SW480 (cell line): Measurements from ENCODE around the gene GLIS2.

Experiments
- DNase-seq: peaks from one replicate; pipeline ENCODE4 v3.0.0-alpha.2; 2016; ENCODE audit warnings: low spot score

GLIS2 gene

DNA sequence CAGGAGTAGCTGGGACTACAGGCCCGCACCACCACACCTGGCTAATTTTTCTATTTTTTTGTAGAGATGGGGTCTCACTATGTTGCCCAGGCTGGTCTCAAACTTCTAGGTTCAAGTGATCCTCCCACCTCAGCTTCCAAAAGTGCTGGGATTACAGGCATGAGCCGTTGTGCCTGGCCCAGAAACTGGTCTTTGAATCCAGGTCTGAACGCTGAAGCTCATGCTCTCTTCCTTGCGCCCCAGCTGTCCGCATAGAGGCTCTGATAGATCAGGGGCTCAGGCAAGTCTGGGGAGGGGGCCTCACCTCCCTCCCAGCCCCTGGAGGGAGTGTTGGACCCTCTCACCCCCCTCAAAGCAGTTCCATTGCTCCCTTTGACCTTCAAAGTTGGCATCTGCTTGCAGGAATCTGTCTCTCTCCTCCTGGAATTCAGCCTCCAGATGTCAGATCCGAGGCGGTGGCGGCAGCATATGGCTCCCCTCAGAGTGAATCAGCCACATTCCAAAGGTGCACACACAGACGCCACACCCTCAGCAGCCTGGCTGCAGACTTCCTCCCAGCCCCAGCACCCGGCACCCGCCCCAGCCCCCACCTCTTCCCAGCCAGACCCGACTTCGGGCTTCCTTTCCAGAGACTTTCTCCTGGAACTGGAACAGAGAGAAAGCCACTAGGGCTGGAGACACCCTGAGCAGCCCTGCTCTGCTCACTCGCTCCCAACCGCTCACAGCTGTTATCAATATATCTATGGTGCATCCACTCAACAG lies 16.9 kb upstream of the GLIS2 start:
- peak; percentile 89 for DNase-seq

- no peak for DNase-seq
Measured at GRCh38 chr16:4301177-4301576, 14.7 kb upstream of the GLIS2 start.

- DNase-seq, result no peak
Measured at GRCh38 chr16:4301968-4302367, 13.9 kb upstream of the GLIS2 start.

GRCh38 chr16:4303973-4304372 lies 11.9 kb upstream of the GLIS2 start:
- no peak for DNase-seq

- no peak for DNase-seq
Measured at GRCh38 chr16:4306470-4307214, 9.2 kb upstream of the GLIS2 start.

- peak; percentile 92 for DNase-seq
Measured at GRCh38 chr16:4307215-4308037, 8.4 kb upstream of the GLIS2 start.

GRCh38 chr16:4309102-4309832 lies 6.6 kb upstream of the GLIS2 start:
- DNase-seq, result no peak

GRCh38 chr16:4309833-4310266 lies 6.0 kb upstream of the GLIS2 start:
- peak; percentile 62 for DNase-seq

GRCh38 chr16:4313563-4314531 lies 2.0 kb upstream of the GLIS2 start:
- peak; percentile 93 for DNase-seq

DNA sequence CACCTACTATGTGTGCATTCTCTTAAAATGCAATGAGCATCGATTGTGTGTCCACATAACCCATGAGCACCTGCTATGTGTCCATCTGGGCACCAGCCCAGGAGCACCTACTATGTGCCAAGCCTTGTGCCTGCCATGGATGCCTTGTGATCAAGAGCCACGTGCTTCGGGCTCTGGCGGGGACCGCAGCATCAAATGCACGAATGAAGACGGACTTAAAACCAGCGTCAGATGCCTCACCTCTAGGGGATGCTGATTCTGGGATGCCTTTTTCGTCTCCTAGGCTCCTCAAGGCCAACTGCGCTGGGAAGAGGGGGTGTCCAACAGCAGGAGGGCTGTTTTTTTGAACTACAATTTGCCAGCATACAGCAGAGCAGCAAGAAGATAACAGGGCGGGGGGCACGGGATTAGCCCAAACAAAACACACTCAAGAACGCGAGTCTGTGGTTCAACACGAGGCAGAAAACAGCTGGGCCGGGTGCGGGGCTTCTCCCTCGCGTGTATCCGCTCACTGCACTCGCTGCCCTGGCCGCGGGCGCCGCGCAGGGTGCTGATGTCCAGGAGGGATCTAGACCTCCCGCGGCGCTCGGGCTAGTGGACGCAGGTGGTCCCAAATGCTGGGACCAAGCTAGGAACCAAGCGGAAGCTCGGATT lies 1.2 kb upstream of the GLIS2 start:
- peak; percentile 70 for DNase-seq

- no peak for DNase-seq
Measured at GRCh38 chr16:4316108-4316863, 419 bp downstream of the GLIS2 start.

- peak; percentile 59 for DNase-seq
Measured at GRCh38 chr16:4316864-4317531, 1.1 kb downstream of the GLIS2 start.

DNA sequence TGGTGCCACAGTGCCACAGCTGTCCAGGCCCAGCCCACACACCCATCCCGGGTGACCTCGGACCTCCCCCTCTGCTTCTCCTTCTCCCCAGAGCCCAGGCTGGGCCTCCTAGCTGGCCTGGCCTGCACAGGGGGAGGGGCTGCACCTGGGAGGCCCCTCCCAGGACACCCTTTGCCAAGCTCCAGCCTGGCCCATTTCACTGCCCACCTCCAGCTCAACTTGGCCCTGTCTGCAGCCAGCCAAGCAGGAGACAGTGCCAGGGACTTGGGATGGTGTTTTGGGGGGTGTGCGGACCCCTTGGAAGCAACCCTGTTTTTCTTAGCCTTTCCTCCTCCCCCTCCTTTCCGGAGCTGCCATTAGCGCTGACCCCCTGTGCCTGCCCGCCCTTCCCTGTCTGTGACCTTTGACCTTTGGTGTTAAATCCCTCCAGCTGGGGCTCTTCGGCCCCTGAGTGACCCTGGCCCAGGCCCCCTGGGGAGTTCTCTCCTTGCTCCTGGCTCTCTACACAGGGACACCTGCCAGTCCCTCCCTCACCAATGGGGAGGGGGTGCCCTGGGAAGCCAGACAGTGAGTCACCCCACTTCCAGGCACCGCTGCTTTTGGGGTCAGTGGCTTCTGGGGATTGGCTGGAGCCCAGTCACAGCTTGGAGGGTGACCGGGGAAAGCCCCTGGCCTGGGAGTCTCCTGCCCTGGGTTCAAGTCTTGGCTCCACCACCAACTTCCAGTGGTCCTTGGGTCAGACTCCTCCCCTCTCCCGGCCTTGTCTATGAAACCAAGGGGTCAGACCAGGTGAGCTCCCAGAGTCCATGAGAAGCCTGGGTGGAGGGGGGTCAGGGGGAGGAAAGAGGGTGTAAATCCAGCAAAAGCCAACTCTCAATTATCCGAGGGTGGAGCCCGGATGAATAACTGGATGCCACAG lies 1.9 kb downstream of the GLIS2 start:
- DNase-seq, result no peak

DNA sequence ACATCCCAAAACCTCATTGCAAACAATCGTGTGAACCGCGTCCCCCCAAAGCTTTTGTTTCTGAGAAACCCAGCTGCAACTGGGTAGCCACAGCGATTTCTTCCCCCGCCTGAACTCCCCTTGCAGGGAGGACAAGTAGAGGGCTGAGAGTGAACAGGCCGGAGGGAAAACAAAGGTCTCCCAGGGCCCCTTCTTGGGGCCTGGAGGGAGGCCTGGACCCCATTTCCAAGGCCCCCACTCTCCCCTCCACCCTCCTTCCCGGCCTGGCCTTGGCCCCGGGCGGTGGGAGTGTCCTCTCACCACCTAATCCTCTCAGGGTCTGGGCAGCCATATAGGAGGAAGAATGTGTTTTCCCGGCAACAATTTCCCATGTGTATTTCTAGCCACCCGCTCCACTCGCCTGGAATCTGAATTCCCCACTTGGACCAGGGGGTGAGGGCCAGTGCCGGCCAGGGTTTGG lies 2.6 kb downstream of the GLIS2 start:
- no peak for DNase-seq

GRCh38 chr16:4318967-4319366 lies 3.1 kb downstream of the GLIS2 start:
- DNase-seq, result no peak

DNA sequence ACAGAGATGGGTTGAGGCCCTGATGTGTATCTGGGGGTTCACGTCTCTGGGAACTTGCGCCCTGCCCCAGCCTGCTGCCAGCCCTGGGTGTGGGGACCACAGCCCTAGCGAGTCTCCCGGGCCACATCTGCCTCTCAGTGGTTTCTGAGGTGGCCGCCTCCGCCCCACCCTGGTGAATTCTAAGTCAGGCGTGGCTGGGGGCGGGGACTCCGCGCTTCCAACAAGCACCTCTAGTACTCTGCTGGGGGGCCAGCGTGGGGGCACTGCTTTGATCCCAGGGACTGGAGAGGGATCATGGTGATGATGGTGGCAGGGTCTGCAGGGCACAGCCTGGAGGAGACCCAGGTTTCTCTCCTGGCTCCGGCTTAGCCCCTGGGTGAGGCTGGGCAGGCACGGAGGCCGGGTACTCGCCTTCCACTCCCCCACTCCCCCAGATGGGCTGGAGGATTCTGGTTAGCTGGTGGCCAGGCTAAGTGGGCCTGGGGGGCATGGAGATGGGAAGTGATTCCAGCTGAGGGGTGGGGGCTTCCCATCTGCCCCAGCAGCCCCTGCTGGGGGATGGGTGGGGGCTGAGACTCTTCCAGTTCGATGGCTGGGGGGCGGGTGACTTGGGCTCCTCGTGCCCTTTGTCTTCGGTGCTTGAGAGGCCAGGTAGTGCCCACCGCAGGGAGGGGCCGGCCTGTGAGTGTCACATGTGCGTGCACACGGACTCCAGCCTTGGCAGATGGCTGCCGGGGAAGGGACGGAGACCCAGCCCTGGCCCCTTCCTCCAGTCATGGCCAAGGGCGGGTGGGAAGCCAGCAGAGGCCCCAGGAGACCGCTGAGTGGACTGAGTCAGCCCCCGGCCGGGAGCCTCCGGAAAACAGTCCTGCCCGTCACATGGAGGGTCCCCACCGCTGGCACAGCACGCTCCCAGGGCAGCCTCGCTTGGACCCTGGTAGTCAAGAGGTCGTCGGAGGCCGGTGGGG lies 3.9 kb downstream of the GLIS2 start:
- DNase-seq, result peak; percentile 32
